ENCODE data around the gene NKIRAS2. TPM values are rescaled to one million over a fixed set of nuclear protein-coding genes. Genes with fewer than 3 reads are reported as not detected.

NKIRAS2 gene
- polyA plus RNA-seq, 1 of the 3 experiments (the other 2 are of a cell fraction) = 91.8 TPM

- no peaks in the 10 kb centered on the region for H3K9me2 ChIP-seq
- H3K4me3 ChIP-seq (ENCODE audit: low read depth in 2 of 2, low read length in 1 of 2) = no peak overlapping the region
- no peak overlapping the region for H3K4me2 ChIP-seq
- H3K4me1 ChIP-seq (ENCODE audit: control insufficient read depth in 1 of 2, insufficient read depth in 2 of 2, low read depth in 1 of 2, low read length in 1 of 2) = no peaks in the 10 kb centered on the region
- H3F3A ChIP-seq (replicated peaks; ENCODE audit: insufficient read depth) = no peaks in the 10 kb centered on the region
- H2AFZ ChIP-seq (ENCODE audit: low read depth) = no peak overlapping the region
- no peaks in the 10 kb centered on the region for H3K9me3 ChIP-seq
- no peak for DNase-seq
- WGBS (ENCODE audit: low lambda C conversion rate) = 86% methylated on average over 17 of the region's 20 CpGs
- no peaks in the 10 kb centered on the region for H3K36me3 ChIP-seq (replicated peaks in 1 of 2; ENCODE audit: control insufficient read depth in 1 of 2, insufficient read depth in 2 of 2, low read length in 1 of 2)
- no peak for TF ChIP-seq SMC3 (IDR thresholded peaks at IDR 0.05; ENCODE audit: low read depth, low read length)
- TF ChIP-seq PBX3 (IDR thresholded peaks at IDR 0.05) = no peak
- TF ChIP-seq TAF1 (IDR thresholded peaks at IDR 0.05; ENCODE audit: borderline replicate concordance, low read depth, low read length) = no peak
- no peak for TF ChIP-seq RCOR1 (IDR thresholded peaks at IDR 0.05; ENCODE audit: low read length)
- TF ChIP-seq TEAD4 (IDR thresholded peaks at IDR 0.05; ENCODE audit: borderline replicate concordance, insufficient read depth) = no peak
- TF ChIP-seq POLR2AphosphoS5 (IDR thresholded peaks at IDR 0.05; ENCODE audit: low read depth, low read length) = no peak
- TF ChIP-seq FOXM1 (IDR thresholded peaks at IDR 0.05; ENCODE audit: low read depth) = no peak
- TF ChIP-seq RAD21 (IDR thresholded peaks at IDR 0.05; ENCODE audit: low read length) = no peak
- TF ChIP-seq USF1 (IDR thresholded peaks at IDR 0.05; ENCODE audit: borderline replicate concordance, low read depth) = no peak
- TF ChIP-seq ZBTB33 (IDR thresholded peaks at IDR 0.05; ENCODE audit: borderline replicate concordance, low read depth) = no peak
- no peaks in the 10 kb centered on the region for H3K27me3 ChIP-seq (ENCODE audit: insufficient read depth)
- no peaks in the 10 kb centered on the region for H4K20me1 ChIP-seq (ENCODE audit: insufficient read depth)
- H3K27ac ChIP-seq (ENCODE audit: low read depth in 2 of 2, low read length in 1 of 2) = no peak overlapping the region
- H3K79me2 ChIP-seq (ENCODE audit: insufficient read depth) = no peaks in the 10 kb centered on the region
- CTCF ChIA-PET = interaction anchor here (0.6 to 5.0 kb wide), 3 partner anchors 18 to 61 kb away, joined by 3 to 34 read pairs (median 3); no protein-coding TSS in a partner anchor
- no peak overlapping the region for H3K9ac ChIP-seq
- POLR2A ChIA-PET = no interaction called here
Measured at GRCh38 chr17:42042598-42043319, 22.9 kb downstream of the NKIRAS2 start.

GRCh38 chr17:42045719-42046118, 25.8 kb downstream of the NKIRAS2 start:
- Histone ChIP-seq H3K9ac (no peak overlapping the region), H3K27ac (ENCODE audit: low read depth in 2 of 2, low read length in 1 of 2) (no peak overlapping the region), H3K27me3 (ENCODE audit: insufficient read depth) (no peaks in the 10 kb centered on the region), H3F3A (replicated peaks; ENCODE audit: insufficient read depth) (no peaks in the 10 kb centered on the region), H3K79me2 (ENCODE audit: insufficient read depth) (no peaks in the 10 kb centered on the region), H3K9me3 (no peaks in the 10 kb centered on the region), H4K20me1 (ENCODE audit: insufficient read depth) (no peaks in the 10 kb centered on the region), H3K36me3 (replicated peaks in 1 of 2; ENCODE audit: control insufficient read depth in 1 of 2, insufficient read depth in 2 of 2, low read length in 1 of 2) (no peaks in the 10 kb centered on the region), H3K4me2 (no peak overlapping the region), H2AFZ (ENCODE audit: low read depth) (no peak overlapping the region), H3K9me2 (no peaks in the 10 kb centered on the region), H3K4me3 (ENCODE audit: low read depth in 2 of 2, low read length in 1 of 2) (no peak overlapping the region), H3K4me1 (ENCODE audit: control insufficient read depth in 1 of 2, insufficient read depth in 2 of 2, low read depth in 1 of 2, low read length in 1 of 2) (peaks cover 0 to 6% of the 10 kb centered on the region in 2 experiments; a peak in 1 of 4 replicates)
- 86% methylated on average over 1 of the region's 1 CpG for WGBS (ENCODE audit: low lambda C conversion rate)
- CTCF ChIA-PET = interaction anchor here (0.6 to 2.0 kb wide), 6 partner anchors 18 to 82 kb away, joined by 3 to 8 read pairs (median 5); no protein-coding TSS in a partner anchor
- TF ChIP-seq ELF1 (IDR thresholded peaks at IDR 0.05) = no peak
- no peak for TF ChIP-seq POLR2AphosphoS5 (IDR thresholded peaks at IDR 0.05; ENCODE audit: low read depth, low read length)
- no peak for TF ChIP-seq MAX (IDR thresholded peaks at IDR 0.05; ENCODE audit: low read depth)
- no peak for TF ChIP-seq EZH2phosphoT487 (IDR thresholded peaks at IDR 0.05; ENCODE audit: borderline replicate concordance, low read depth)
- no peak for TF ChIP-seq NRF1 (IDR thresholded peaks at IDR 0.05; ENCODE audit: low read depth, low read length)
- no peak for TF ChIP-seq ZBTB33 (IDR thresholded peaks at IDR 0.05; ENCODE audit: borderline replicate concordance, low read depth)
- POLR2A ChIA-PET = interaction anchor here (0.6 kb wide), 1 partner anchor 893 kb away, joined by 3 read pairs; no protein-coding TSS in a partner anchor
- no peak for DNase-seq

Measured in SK-N-SH (cell line).